H9 (cell line): ENCODE results near the gene PTPN2. TPM values are rescaled to one million over a fixed set of nuclear protein-coding genes. Genes with fewer than 3 reads are reported as not detected.

ENCODE experiments used
- DNase-seq: peaks from one replicate; pipeline ENCODE4 v3.0.0-alpha.2; 2017
- H2AFZ ChIP-seq: one replicate; pipeline ENCODE4 v1.6.1; 2013; ENCODE audit warnings: mild to moderate bottlenecking, low read length, control low read depth, moderate library complexity
- H2AK5ac ChIP-seq: 2 replicates; pipeline ENCODE4 v1.6.1; 2013; ENCODE audit warnings: low read length, control low read depth, mixed read lengths; ENCODE audit not compliant: insufficient read length
- H2BK120ac ChIP-seq: one replicate; pipeline ENCODE4 v1.6.1; 2013; ENCODE audit warnings: low read depth, mild to moderate bottlenecking, low read length, control low read depth, inconsistent platforms; ENCODE audit not compliant: poor library complexity, severe bottlenecking
- H2BK12ac ChIP-seq: 2 replicates; pipeline ENCODE4 v1.6.1; 2013; ENCODE audit warnings: low read length, control low read depth, mixed read lengths, low read depth; ENCODE audit not compliant: insufficient read length
- H2BK15ac ChIP-seq: 2 replicates; pipeline ENCODE4 v1.6.1; 2013; ENCODE audit warnings: low read depth, low read length, control low read depth
- H2BK20ac ChIP-seq: one replicate; pipeline ENCODE4 v1.6.1; 2013; ENCODE audit warnings: low read depth, mild to moderate bottlenecking, low read length, control low read depth, inconsistent platforms; ENCODE audit not compliant: poor library complexity, severe bottlenecking
- H2BK5ac ChIP-seq: 2 replicates; pipeline ENCODE4 v1.6.1; 2013; ENCODE audit warnings: low read length, control low read depth, mixed read lengths; ENCODE audit not compliant: insufficient read length
- H3K14ac ChIP-seq: 2 replicates; pipeline ENCODE4 v1.6.1; 2013; ENCODE audit warnings: low read length, control low read depth; ENCODE audit not compliant: insufficient read depth
- H3K18ac ChIP-seq: 2 replicates; pipeline ENCODE4 v1.6.1; 2013; ENCODE audit warnings: low read depth, mild to moderate bottlenecking, mixed read lengths, low read length, control low read depth; ENCODE audit not compliant: insufficient read length
- H3K23ac ChIP-seq: 2 replicates; pipeline ENCODE4 v1.6.1; 2013; ENCODE audit warnings: low read length, control low read depth, mixed read lengths, low read depth; ENCODE audit not compliant: insufficient read length
- H3K23me2 ChIP-seq: 2 replicates; pipeline ENCODE4 v1.6.1; 2013; ENCODE audit warnings: low read depth, mild to moderate bottlenecking, mixed read lengths, low read length, control low read depth; ENCODE audit not compliant: insufficient read length, poor library complexity, severe bottlenecking
- H3K27ac ChIP-seq: 2 replicates; pipeline ENCODE4 v1.5.1; 2013; ENCODE audit warnings: low read length, control low read depth, mixed read lengths, low read depth; ENCODE audit not compliant: insufficient read length
- H3K27me3 ChIP-seq: 2 replicates; pipeline ENCODE4 v1.6.1; 2013; ENCODE audit warnings: low read length, control low read depth, inconsistent platforms; ENCODE audit not compliant: insufficient read depth
- H3K4ac ChIP-seq: 2 replicates; pipeline ENCODE4 v1.6.1; 2013; ENCODE audit warnings: low read depth, mild to moderate bottlenecking, control low read depth, inconsistent platforms, low read length, moderate library complexity
- H3K4me1 ChIP-seq: 2 replicates; pipeline ENCODE4 v1.6.1; 2013; ENCODE audit warnings: low read length, control low read depth, inconsistent platforms; ENCODE audit not compliant: insufficient read depth
- H3K4me2 ChIP-seq: 2 replicates; pipeline ENCODE4 v1.6.1; 2013; ENCODE audit warnings: low read length, control low read depth, mixed read lengths; ENCODE audit not compliant: insufficient read length, insufficient read depth
- H3K56ac ChIP-seq: 2 replicates; pipeline ENCODE4 v1.6.1; 2013; ENCODE audit warnings: low read depth, mild to moderate bottlenecking, mixed read lengths, low read length, control low read depth; ENCODE audit not compliant: insufficient read length
- H3K79me1 ChIP-seq: 2 replicates; pipeline ENCODE4 v1.6.1; 2013; ENCODE audit warnings: low read depth, mild to moderate bottlenecking, moderate library complexity, low read length, control low read depth, inconsistent platforms; ENCODE audit not compliant: insufficient read depth, poor library complexity, severe bottlenecking
- H3K79me2 ChIP-seq: 2 replicates; pipeline ENCODE4 v1.6.1; 2013; ENCODE audit warnings: low read length, control low read depth, inconsistent platforms; ENCODE audit not compliant: insufficient read depth
- H3K9ac ChIP-seq: 2 replicates; pipeline ENCODE4 v1.6.1; 2013; ENCODE audit warnings: low read length, control low read depth, mixed read lengths; ENCODE audit not compliant: insufficient read length; ENCODE audit errors: extremely low read depth
- H3K9me3 ChIP-seq: one replicate; pipeline ENCODE4 v1.6.1; 2013; ENCODE audit warnings: low read depth, low read length, inconsistent platforms; ENCODE audit not compliant: control insufficient read depth
- H3T11ph ChIP-seq: one replicate; pipeline ENCODE4 v1.6.1; 2013; ENCODE audit warnings: mild to moderate bottlenecking, low read length, control low read depth, inconsistent platforms
- H4K20me1 ChIP-seq: one replicate; pipeline ENCODE4 v1.6.1; 2013; ENCODE audit not compliant: control insufficient read depth, insufficient read length, insufficient read depth
- H4K5ac ChIP-seq: 2 replicates; pipeline ENCODE4 v1.6.1; 2013; ENCODE audit warnings: low read depth, mild to moderate bottlenecking, mixed read lengths, low read length, control low read depth; ENCODE audit not compliant: insufficient read length
- H4K8ac ChIP-seq: replicated peaks from 2 replicates; pipeline ENCODE4 v1.6.1; 2013; ENCODE audit warnings: low read length, control low read depth, mixed read lengths, low read depth; ENCODE audit not compliant: insufficient read length
- H4K91ac ChIP-seq: 2 replicates; pipeline ENCODE4 v1.6.1; 2013; ENCODE audit warnings: low read depth, mild to moderate bottlenecking, moderate library complexity, mixed read lengths, low read length, control low read depth; ENCODE audit not compliant: insufficient read length
- H3K27ac Mint-ChIP-seq, 3 experiments: 2 replicates in 2 of 3; 3 replicates in 1 of 3; pipeline ENCODE4 v1.8.0; 2020 to 2021; ENCODE audit warnings: mixed read lengths in 3 of 3, mild to moderate bottlenecking in 1 of 3, moderate library complexity in 1 of 3
- H3K27me3 Mint-ChIP-seq: 2 replicates; pipeline ENCODE4 v1.8.0; 2021; ENCODE audit warnings: low read depth, mild to moderate bottlenecking, moderate library complexity, mixed read lengths
- H3K36me3 Mint-ChIP-seq, 3 experiments: 2 replicates in 2 of 3; 3 replicates in 1 of 3; pipeline ENCODE4 v1.8.0; 2020 to 2021; ENCODE audit warnings: low read depth in 3 of 3, mixed read lengths in 3 of 3; ENCODE audit not compliant: insufficient read depth in 1 of 3
- H3K4me1 Mint-ChIP-seq, 2 experiments: 2 replicates each; pipeline ENCODE4 v1.8.0; 2020; ENCODE audit warnings: mixed read lengths in 2 of 2
- H3K4me3 Mint-ChIP-seq, 2 experiments: 2 replicates in 1 of 2; 3 replicates in 1 of 2; pipeline ENCODE4 v1.8.0; 2020 to 2021; ENCODE audit warnings: mild to moderate bottlenecking in 2 of 2, mixed read lengths in 2 of 2, moderate library complexity in 1 of 2
- H3K9me3 Mint-ChIP-seq, 2 experiments: 2 replicates in 1 of 2; 3 replicates in 1 of 2; pipeline ENCODE4 v1.8.0; 2020; ENCODE audit warnings: mild to moderate bottlenecking in 2 of 2, mixed read lengths in 2 of 2, moderate library complexity in 1 of 2
- CTCF ChIP-seq: fragments of 200-600 bp; sonication (generic); conservative IDR thresholded peaks from 3 replicates; pipeline ENCODE4 v1.8.0; 2021; ENCODE audit warnings: antibody characterized with exemption, mild to moderate bottlenecking
- whole genome bisulfite sequencing: extraction: QIAGEN DNeasy Blood & Tissue Kit; methylation state at CpG from one replicate; pipeline ENCODE4 v1.1.7; 2013; ENCODE audit warnings: missing lambda C conversion rate, low lambda C conversion rate, mixed read lengths; ENCODE audit not compliant: insufficient read length; ENCODE audit errors: extremely low coverage; 5-methylcytosine and 5-hydroxymethylcytosine counted together
- total RNA-seq: library from RNA; stranded (reverse); gene quantifications from 2 replicates; pipeline ENCODE4 v1.2.1, GENCODE V29; 2021

PTPN2 gene
- total RNA-seq, 1 experiment from 2014 or later: 48.7 TPM

GRCh38 chr18:12769136-12769535 lies 114.9 kb downstream of the PTPN2 start:
- H3K14ac ChIP-seq: no peak overlapping the region
- no peak overlapping the region for H3K56ac ChIP-seq
- H3K4me3 Mint-ChIP-seq: no peak overlapping the region
- no peak for TF ChIP-seq CTCF
- no peaks in the 10 kb centered on the region for H3K23me2 ChIP-seq
- no peaks in the 10 kb centered on the region for H3K27me3 Mint-ChIP-seq
- no peak overlapping the region for H2AFZ ChIP-seq
- H3K27ac ChIP-seq: no peak overlapping the region
- no peak overlapping the region for H2BK5ac ChIP-seq
- H4K8ac ChIP-seq: no peak overlapping the region
- WGBS: no CpG with 5 or more reads among the region's 3 CpGs
- no peaks in the 10 kb centered on the region for H3K79me1 ChIP-seq
- H3K36me3 Mint-ChIP-seq: no peaks in the 10 kb centered on the region; a peak in 1 of 7 replicates
- H3K9ac ChIP-seq: no peak overlapping the region
- H3K4me2 ChIP-seq: no peak overlapping the region
- H3K9me3 ChIP-seq: no peaks in the 10 kb centered on the region
- no peak overlapping the region for H4K5ac ChIP-seq
- no peaks in the 10 kb centered on the region for H3K9me3 Mint-ChIP-seq
- H2BK15ac ChIP-seq: no peak overlapping the region
- H4K91ac ChIP-seq: no peak overlapping the region
- H2BK12ac ChIP-seq: no peak overlapping the region
- no peak overlapping the region for H3T11ph ChIP-seq
- H2AK5ac ChIP-seq: no peak overlapping the region
- H2BK20ac ChIP-seq: no peak overlapping the region
- no peak overlapping the region for H2BK120ac ChIP-seq
- H3K79me2 ChIP-seq: no peaks in the 10 kb centered on the region
- no peak overlapping the region for H3K4ac ChIP-seq
- H3K4me1 Mint-ChIP-seq: peaks cover 4 to 11% of the 10 kb centered on the region in 2 experiments
- no peak overlapping the region for H3K23ac ChIP-seq
- no peaks in the 10 kb centered on the region for H3K27me3 ChIP-seq
- H4K20me1 ChIP-seq: no peaks in the 10 kb centered on the region
- no peak overlapping the region for H3K18ac ChIP-seq
- no peaks in the 10 kb centered on the region for H3K4me1 ChIP-seq
- no peak for DNase-seq
- no peak overlapping the region for H3K27ac Mint-ChIP-seq
